NB4 (cell line): ENCODE data around the gene FOXP1.

ENCODE experiments used
- DNase-seq: peaks from one replicate; pipeline ENCODE4 v3.0.0; 2010; ENCODE audit warnings: low read depth
- H3K4me3 ChIP-seq: one replicate; pipeline ENCODE4 v1.5.1; 2011; ENCODE audit warnings: mild to moderate bottlenecking, low read depth, low read length, moderate library complexity
- CTCF ChIP-seq: IDR thresholded peaks from one replicate; pipeline ENCODE4 v1.5.1; 2012; ENCODE audit warnings: low read depth, low read length
- MAX ChIP-seq: IDR thresholded peaks from 2 replicates; pipeline ENCODE4 v1.6.1; 2011; ENCODE audit warnings: low read depth, low read length
- MYC ChIP-seq: IDR thresholded peaks from 2 replicates; pipeline ENCODE4 v1.6.1; 2011; ENCODE audit warnings: low read depth, low read length
- POLR2A ChIP-seq: IDR thresholded peaks from 2 replicates; pipeline ENCODE4 v1.6.1; 2011; ENCODE audit warnings: mild to moderate bottlenecking; ENCODE audit not compliant: insufficient read length; ENCODE audit errors: extremely low read depth

The FOXP1 gene

GRCh38 chr3:71499227-71499876 lies 84.2 kb downstream of the FOXP1 start:
- TF ChIP-seq CTCF, result no peak
- no peak for TF ChIP-seq POLR2A
- no peak for TF ChIP-seq MAX
- no peak for TF ChIP-seq MYC
- DNase-seq, result no peak
- no peak overlapping the region for H3K4me3 ChIP-seq

GRCh38 chr3:71498543-71498942 lies 85.0 kb downstream of the FOXP1 start:
- DNase-seq, result no peak
- TF ChIP-seq MAX (no peak), POLR2A (no peak), MYC (no peak), CTCF (no peak)
- no peak overlapping the region for H3K4me3 ChIP-seq

GRCh38 chr3:71497971-71498444 lies 85.5 kb downstream of the FOXP1 start:
- no peak for TF ChIP-seq CTCF
- TF ChIP-seq MAX, result no peak
- TF ChIP-seq MYC, result no peak
- no peak for TF ChIP-seq POLR2A
- H3K4me3 ChIP-seq, result no peak overlapping the region
- no peak for DNase-seq

- TF ChIP-seq POLR2A, result no peak
- no peak for TF ChIP-seq MYC
- no peak for TF ChIP-seq CTCF
- TF ChIP-seq MAX, result no peak
- DNase-seq, result no peak
- H3K4me3 ChIP-seq, result no peak overlapping the region
These were observed 86.1 kb downstream of the FOXP1 start for GRCh38 chr3:71497367-71497897.

GRCh38 chr3:71495708-71496472 lies 87.6 kb downstream of the FOXP1 start:
- DNase-seq, result peak; percentile 69
- no peak for TF ChIP-seq POLR2A
- no peak for TF ChIP-seq MYC
- no peak for TF ChIP-seq CTCF
- no peak for TF ChIP-seq MAX
- peak overlapping the region; percentile 56 for H3K4me3 ChIP-seq
